DMS53 treated with DMSO at 0.1 percent for 48 hours (cell line): ENCODE measurements around the gene TRIM36.

ENCODE experiments used
- DNase-seq: peaks from one replicate; lab custom pipeline; 2025; ENCODE audit not compliant: unreplicated experiment; lab: John Stamatoyannopoulos, UW

TRIM36 gene

DNA sequence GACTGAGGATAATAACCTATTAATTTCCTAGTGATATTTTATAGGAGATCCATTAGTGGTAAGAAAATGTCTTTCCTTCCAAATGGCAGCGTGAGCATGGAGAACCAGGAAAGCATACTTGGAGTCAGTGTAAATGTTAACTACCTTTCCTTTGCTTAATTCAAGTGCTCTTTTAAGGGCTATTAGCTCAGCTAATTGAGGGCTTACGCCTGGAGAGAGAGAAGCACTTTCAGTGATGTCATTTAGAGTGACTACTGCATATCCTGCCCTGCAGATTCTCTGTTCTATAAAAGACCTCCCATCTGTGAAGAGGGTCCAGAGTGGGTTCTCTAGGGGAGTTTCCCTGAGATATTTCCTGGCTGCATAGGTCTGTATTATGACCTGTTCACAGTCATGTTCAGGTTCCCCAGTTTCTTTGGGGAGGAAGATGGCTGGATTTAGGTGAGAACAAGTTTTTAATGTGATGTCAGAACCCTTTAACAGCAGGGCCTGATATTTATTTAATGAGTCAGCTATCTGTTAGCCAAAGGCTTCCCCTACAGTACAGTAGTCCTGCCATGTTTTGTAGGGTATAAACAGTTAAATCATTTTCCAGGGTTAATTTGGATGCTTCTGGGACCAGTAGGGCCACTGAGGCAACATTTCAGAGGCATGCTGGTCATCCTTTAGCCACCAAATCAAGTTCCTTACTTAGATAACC lies 89.6 kb downstream of the TRIM36 start:
- peak; percentile 49 for DNase-seq
